Osteoblast (primary cell): ENCODE data around the gene KCNAB1. TPM values are rescaled to one million over a fixed set of nuclear protein-coding genes. Genes with fewer than 3 reads are reported as not detected.

ENCODE experiments used
- DNase-seq: peaks from one replicate; pipeline ENCODE4 v3.0.0; 2011; ENCODE audit warnings: low spot score, mixed read lengths; ENCODE audit not compliant: insufficient read length; ENCODE audit errors: missing footprints
- H2AFZ ChIP-seq: 2 replicates; pipeline ENCODE4 v1.6.0; 2011; ENCODE audit warnings: mild to moderate bottlenecking, low read length
- H3K27ac ChIP-seq: 2 replicates; pipeline ENCODE4 v1.5.1; 2011; ENCODE audit warnings: mild to moderate bottlenecking, low read depth, low read length, moderate library complexity
- H3K27me3 ChIP-seq: 2 replicates; pipeline ENCODE4 v1.6.0; 2012; ENCODE audit warnings: mild to moderate bottlenecking, control low read depth, inconsistent platforms, low read length, moderate library complexity; ENCODE audit not compliant: insufficient read depth
- H3K36me3 ChIP-seq: 2 replicates; pipeline ENCODE4 v1.5.1; 2011; ENCODE audit warnings: mild to moderate bottlenecking, low read length, control low read depth, moderate library complexity; ENCODE audit not compliant: insufficient read depth
- H3K4me1 ChIP-seq: 2 replicates; pipeline ENCODE4 v1.5.1; 2011; ENCODE audit warnings: mild to moderate bottlenecking, low read length, control low read depth, moderate library complexity; ENCODE audit not compliant: insufficient read depth
- H3K4me2 ChIP-seq: 2 replicates; pipeline ENCODE4 v1.6.0; 2011; ENCODE audit warnings: mild to moderate bottlenecking, low read length; ENCODE audit not compliant: insufficient read depth
- H3K4me3 ChIP-seq: fragments of 200-600 bp; sonication (generic); 3 replicates; pipeline ENCODE4 v1.5.1; 2012; ENCODE audit warnings: mild to moderate bottlenecking, low read length, inconsistent platforms; ENCODE audit not compliant: insufficient read depth
- H3K79me2 ChIP-seq: 2 replicates; pipeline ENCODE4 v1.6.0; 2012; ENCODE audit warnings: mild to moderate bottlenecking, low read length, control low read depth, inconsistent platforms; ENCODE audit not compliant: insufficient read depth
- H3K9me3 ChIP-seq: 2 replicates; pipeline ENCODE4 v1.5.1; 2011; ENCODE audit warnings: low read depth, low read length, control low read depth
- H4K20me1 ChIP-seq: 2 replicates; pipeline ENCODE4 v1.6.0; 2012; ENCODE audit warnings: mild to moderate bottlenecking, low read length, control low read depth; ENCODE audit not compliant: insufficient read depth
- CTCF ChIP-seq: IDR thresholded peaks from 2 replicates; pipeline ENCODE4 v1.5.1; 2011; ENCODE audit warnings: mild to moderate bottlenecking, low read depth, low read length, moderate library complexity; ENCODE audit errors: extremely low read depth
- total RNA-seq: library from RNA; depleted of rRNA; stranded (reverse); fragments of >200 nt; gene quantifications from 2 replicates; pipeline ENCODE4 v1.2.3, GENCODE V29; 2012

Gene KCNAB1
- total RNA-seq, 1 donor = 0.36 TPM

- no peak overlapping the region for H3K4me3 ChIP-seq
- no peak for TF ChIP-seq CTCF
- H3K27me3 ChIP-seq = no peaks in the 10 kb centered on the region
- no peak overlapping the region for H3K27ac ChIP-seq
- H3K36me3 ChIP-seq = no peaks in the 10 kb centered on the region
- no peaks in the 10 kb centered on the region for H3K9me3 ChIP-seq
- H4K20me1 ChIP-seq = no peaks in the 10 kb centered on the region
- no peak for DNase-seq
- no peaks in the 10 kb centered on the region for H3K4me1 ChIP-seq
- no peak overlapping the region for H3K4me2 ChIP-seq
- no peaks in the 10 kb centered on the region for H3K79me2 ChIP-seq
- H2AFZ ChIP-seq = no peak overlapping the region
Measured at GRCh38 chr3:156425651-156426050, 305.3 kb downstream of the KCNAB1 start.

GRCh38 chr3:156429125-156429524 is 308.7 kb downstream of the KCNAB1 start:
- Histone ChIP-seq H3K36me3 (no peaks in the 10 kb centered on the region), H3K9me3 (no peaks in the 10 kb centered on the region), H3K4me1 (peaks cover 7% of the 10 kb centered on the region), H3K79me2 (no peaks in the 10 kb centered on the region), H3K27me3 (no peaks in the 10 kb centered on the region), H3K27ac (no peak overlapping the region), H3K4me3 (no peak overlapping the region), H2AFZ (no peak overlapping the region), H3K4me2 (no peak overlapping the region), H4K20me1 (no peaks in the 10 kb centered on the region)
- TF ChIP-seq CTCF = no peak
- no peak for DNase-seq

DNA sequence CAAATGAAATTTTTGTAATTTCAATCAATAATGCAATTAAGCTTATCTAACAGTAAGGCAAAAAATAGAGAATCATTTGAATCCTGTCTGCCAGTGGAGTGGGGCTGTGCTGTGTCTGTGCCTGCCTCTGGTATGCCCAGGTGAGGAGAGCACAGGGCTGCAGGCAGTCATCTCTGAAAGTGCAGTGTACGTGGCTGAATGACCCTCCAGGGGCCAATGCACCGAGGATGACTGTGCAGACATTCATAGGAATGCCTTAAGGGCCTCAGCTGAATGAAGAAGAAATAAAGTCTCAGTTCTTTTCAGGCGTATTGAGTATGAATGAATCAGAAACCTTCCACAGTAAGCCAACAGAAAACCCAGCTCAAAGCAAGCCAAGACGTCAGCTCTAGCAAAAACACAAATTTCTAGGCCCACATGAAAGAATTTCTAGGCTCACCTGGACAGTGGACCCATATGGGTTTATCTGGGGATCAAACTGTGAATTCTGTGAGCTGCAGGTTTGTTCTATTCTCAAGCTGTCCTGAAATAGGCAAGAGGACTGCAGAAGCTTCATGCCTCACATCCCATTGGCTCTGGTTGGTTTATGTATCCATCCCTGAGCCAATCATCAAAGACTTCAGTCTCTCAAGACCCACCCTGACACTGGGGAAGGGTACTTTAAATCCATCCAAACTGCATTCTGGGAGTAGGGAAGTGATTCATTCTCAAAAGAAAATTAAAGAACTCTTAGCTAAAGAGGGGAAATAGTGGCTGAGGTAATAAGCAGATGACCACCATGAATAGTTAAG is 311.2 kb downstream of the KCNAB1 start:
- Histone ChIP-seq H3K79me2 (no peaks in the 10 kb centered on the region), H3K4me3 (no peak overlapping the region), H4K20me1 (no peaks in the 10 kb centered on the region), H2AFZ (no peak overlapping the region), H3K27me3 (no peaks in the 10 kb centered on the region), H3K27ac (no peak overlapping the region), H3K36me3 (no peaks in the 10 kb centered on the region), H3K4me2 (no peak overlapping the region), H3K9me3 (no peaks in the 10 kb centered on the region), H3K4me1 (peaks cover 7% of the 10 kb centered on the region)
- DNase-seq = no peak
- TF ChIP-seq CTCF = no peak

DNA sequence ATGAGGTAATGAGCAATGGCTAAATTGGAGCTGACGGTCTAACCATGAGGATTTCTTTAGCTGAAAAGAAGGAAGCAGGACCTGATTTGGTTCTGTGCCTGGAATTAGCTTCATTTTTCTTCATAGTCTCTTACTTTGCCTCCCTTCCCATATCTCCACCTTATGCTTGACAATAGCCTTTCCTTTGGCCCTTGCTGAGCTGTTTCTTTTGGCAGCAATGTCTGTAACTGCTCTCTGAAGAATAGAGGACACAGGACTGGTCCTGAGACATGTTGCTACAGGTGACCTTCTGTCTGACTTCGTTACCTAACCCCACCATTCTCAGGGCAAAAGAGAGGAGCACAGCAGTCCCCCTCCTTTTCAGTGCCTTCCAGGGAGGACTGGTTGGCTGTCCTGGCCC is 312.2 kb downstream of the KCNAB1 start:
- Histone ChIP-seq H3K4me1 (peaks cover 7% of the 10 kb centered on the region), H3K4me2 (no peak overlapping the region), H3K79me2 (no peaks in the 10 kb centered on the region), H3K9me3 (no peaks in the 10 kb centered on the region), H4K20me1 (no peaks in the 10 kb centered on the region), H3K27me3 (no peaks in the 10 kb centered on the region), H3K4me3 (no peak overlapping the region), H3K27ac (no peak overlapping the region), H3K36me3 (no peaks in the 10 kb centered on the region), H2AFZ (no peak overlapping the region)
- no peak for DNase-seq
- TF ChIP-seq CTCF = no peak
